ENCODE results near the gene PRKCA. TPM values are rescaled to one million over a fixed set of nuclear protein-coding genes. Genes with fewer than 3 reads are reported as not detected.

PRKCA gene
- total and polyA plus RNA-seq, 9 of the 15 experiments (the other 6 are each of a cell fraction or from before 2014, with no cell fraction given) = 3.2 to 33.0 (median 17.8) TPM

- TF ChIP-seq REST (IDR thresholded peaks at IDR 0.05; ENCODE audit: borderline replicate concordance) = peak; percentile 61; the same call in 1 of the 2 replicates
- no peak for TF ChIP-seq REST (CRISPR knock-in tag; IDR thresholded peaks at IDR 0.05; ENCODE audit: low read depth)
- TF ChIP-seq ZFP30 (CRISPR knock-in tag; IDR thresholded peaks at IDR 0.05; ENCODE audit: borderline replicate concordance) = no peak
- peak in 1 of 2 experiments; percentile 92; a peak in 1 of 4 replicates for TF ChIP-seq SRF (CRISPR knock-in tag; IDR thresholded peaks at IDR 0.05)
- peak; percentile 43 to 71 for TF ChIP-seq RAD21 (CRISPR knock-in tag; conservative IDR thresholded peaks at IDR 0.05 in 1 of 2, IDR thresholded peaks at IDR 0.05 in 1 of 2)
- TF ChIP-seq CBFA2T2 (conservative IDR thresholded peaks at IDR 0.05) = no peak
- 0 out of 2 replicates have a peak, but pooled peaks have one; percentile 20 for TF ChIP-seq ELF1 (tag; IDR thresholded peaks at IDR 0.05)
- TF ChIP-seq CC2D1A (IDR thresholded peaks at IDR 0.05) = 0 out of 2 replicates have a peak, but pooled peaks have one; percentile 23
These were observed 124.1 kb downstream of the PRKCA start (continued) for GRCh38 chr17:66426397-66427033.

Measured in K562 (cell line).